ENCODE measurements around the gene ATP13A3.

DNA sequence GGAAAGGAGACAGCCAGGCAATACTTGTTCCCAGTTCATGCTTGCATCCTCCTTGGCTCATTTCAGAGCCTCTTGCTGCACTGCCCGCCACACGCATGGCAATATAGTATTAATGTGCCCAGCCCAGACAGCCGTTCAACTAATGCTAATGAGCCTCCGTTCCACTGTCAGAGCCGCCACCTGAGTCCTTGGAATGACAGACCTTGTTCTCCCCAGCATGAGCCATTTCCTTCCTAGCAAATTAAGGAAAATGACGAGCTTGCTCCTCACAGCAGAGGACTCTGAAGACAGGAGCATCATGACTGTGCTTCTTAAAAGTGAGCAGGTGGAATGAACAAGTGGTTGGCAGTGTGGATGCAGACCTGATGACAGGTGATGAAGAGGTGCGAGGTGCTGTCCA is 106.5 kb downstream of the ATP13A3 start:
- TF ChIP-seq, protein P1, sequence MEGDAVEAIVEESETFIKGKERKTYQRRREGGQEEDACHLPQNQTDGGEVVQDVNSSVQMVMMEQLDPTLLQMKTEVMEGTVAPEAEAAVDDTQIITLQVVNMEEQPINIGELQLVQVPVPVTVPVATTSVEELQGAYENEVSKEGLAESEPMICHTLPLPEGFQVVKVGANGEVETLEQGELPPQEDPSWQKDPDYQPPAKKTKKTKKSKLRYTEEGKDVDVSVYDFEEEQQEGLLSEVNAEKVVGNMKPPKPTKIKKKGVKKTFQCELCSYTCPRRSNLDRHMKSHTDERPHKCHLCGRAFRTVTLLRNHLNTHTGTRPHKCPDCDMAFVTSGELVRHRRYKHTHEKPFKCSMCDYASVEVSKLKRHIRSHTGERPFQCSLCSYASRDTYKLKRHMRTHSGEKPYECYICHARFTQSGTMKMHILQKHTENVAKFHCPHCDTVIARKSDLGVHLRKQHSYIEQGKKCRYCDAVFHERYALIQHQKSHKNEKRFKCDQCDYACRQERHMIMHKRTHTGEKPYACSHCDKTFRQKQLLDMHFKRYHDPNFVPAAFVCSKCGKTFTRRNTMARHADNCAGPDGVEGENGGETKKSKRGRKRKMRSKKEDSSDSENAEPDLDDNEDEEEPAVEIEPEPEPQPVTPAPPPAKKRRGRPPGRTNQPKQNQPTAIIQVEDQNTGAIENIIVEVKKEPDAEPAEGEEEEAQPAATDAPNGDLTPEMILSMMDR (IDR thresholded peaks at IDR 0.05; ENCODE audit: low read length) = no peak
- TF ChIP-seq EZH2 (IDR thresholded peaks at IDR 0.05; ENCODE audit: borderline replicate concordance, low read length) = no peak
